Measurements from ENCODE around the gene OR2L8. TPM values are rescaled to one million over a fixed set of nuclear protein-coding genes. Genes with fewer than 3 reads are reported as not detected.
"Not testable (repeated sequence)": the region's sequence is repeated elsewhere in the genome, so short reads cannot be mapped to it uniquely, and the experiment has no call there.

Gene OR2L8
- total RNA-seq, 4 donors from 2014 or later, result 0.63 to 2.2 TPM; not detected in 2

DNA sequence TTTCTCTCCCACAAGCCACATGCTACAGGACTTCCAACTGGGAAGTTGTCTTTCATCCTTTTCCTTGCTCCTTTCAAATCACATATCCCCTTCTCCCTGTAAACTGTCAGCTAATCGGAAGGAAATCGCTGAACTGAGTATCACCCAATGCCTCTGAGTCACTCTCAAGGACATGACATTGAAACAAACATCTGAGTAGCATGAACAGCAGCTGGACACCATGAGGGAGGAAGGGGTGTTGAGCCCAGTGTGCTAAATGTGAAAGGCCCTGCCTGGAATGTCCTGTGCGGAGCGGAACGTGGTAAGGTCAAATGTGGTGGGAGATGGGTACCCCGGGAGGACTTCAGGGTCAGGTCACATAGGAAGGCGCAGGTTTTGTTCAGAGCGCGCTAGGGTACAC, 23.8 kb upstream of the OR2L8 start, which contains the start of gene OR2AJ1:
OR2AJ1 (plus strand) TSS at position 22 of the 400 bp plus-strand sequence. CDS start 8,880 bp downstream, outside the sequence.
- Histone ChIP-seq H3K27me3 (no peaks in the 10 kb centered on the region), H3K4me3 (no peak within 1 kb of the TSS), H3K36me3 (no peaks in the 10 kb centered on the region), H3K27ac (no peak within 1 kb of the TSS), H3K9me3 (no peaks in the 10 kb centered on the region), H3K4me1 (no peaks in the 10 kb centered on the region)
- DNase-seq (ENCODE audit: low spot score in 2 of 2), result no peak
- TF ChIP-seq EP300 (IDR thresholded peaks at IDR 0.05), result no peak
- no peak for TF ChIP-seq POLR2A (IDR thresholded peaks at IDR 0.05)
- TF ChIP-seq, protein P1, sequence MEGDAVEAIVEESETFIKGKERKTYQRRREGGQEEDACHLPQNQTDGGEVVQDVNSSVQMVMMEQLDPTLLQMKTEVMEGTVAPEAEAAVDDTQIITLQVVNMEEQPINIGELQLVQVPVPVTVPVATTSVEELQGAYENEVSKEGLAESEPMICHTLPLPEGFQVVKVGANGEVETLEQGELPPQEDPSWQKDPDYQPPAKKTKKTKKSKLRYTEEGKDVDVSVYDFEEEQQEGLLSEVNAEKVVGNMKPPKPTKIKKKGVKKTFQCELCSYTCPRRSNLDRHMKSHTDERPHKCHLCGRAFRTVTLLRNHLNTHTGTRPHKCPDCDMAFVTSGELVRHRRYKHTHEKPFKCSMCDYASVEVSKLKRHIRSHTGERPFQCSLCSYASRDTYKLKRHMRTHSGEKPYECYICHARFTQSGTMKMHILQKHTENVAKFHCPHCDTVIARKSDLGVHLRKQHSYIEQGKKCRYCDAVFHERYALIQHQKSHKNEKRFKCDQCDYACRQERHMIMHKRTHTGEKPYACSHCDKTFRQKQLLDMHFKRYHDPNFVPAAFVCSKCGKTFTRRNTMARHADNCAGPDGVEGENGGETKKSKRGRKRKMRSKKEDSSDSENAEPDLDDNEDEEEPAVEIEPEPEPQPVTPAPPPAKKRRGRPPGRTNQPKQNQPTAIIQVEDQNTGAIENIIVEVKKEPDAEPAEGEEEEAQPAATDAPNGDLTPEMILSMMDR (IDR thresholded peaks at IDR 0.05), result no peak
- WGBS, 2 donors, result 84 to 85% methylated on average over 9 of the region's 9 CpGs

DNA sequence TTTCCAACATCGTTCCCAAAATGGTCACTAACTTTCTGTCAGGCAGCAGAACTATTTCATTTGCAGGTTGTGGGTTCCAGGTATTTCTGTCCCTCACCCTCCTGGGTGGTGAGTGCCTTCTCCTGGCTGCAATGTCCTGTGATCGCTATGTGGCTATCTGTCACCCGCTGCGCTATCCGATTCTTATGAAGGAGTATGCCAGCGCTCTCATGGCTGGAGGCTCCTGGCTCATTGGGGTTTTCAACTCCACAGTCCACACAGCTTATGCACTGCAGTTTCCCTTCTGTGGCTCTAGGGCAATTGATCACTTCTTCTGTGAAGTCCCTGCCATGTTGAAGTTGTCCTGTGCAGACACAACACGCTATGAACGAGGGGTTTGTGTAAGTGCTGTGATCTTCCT, 14.7 kb upstream of the OR2L8 start:
- Histone ChIP-seq H3K4me1 (no peaks in the 10 kb centered on the region), H3K9me3 (peaks cover 0 to 6% (median 0%) of the 10 kb centered on the region in 4 donors), H3K4me3 (no peak overlapping the region), H3K27me3 (no peaks in the 10 kb centered on the region), H3K27ac (no peak overlapping the region), H3K36me3 (no peaks in the 10 kb centered on the region)
- no peak for DNase-seq (ENCODE audit: low spot score in 2 of 2)
- 96 to 97% methylated on average over 8 of the region's 8 CpGs for WGBS, 2 donors
- TF ChIP-seq POLR2A (IDR thresholded peaks at IDR 0.05) (no peak), EP300 (IDR thresholded peaks at IDR 0.05) (no peak)
- TF ChIP-seq, protein P1 (IDR thresholded peaks at IDR 0.05), result no peak

DNA sequence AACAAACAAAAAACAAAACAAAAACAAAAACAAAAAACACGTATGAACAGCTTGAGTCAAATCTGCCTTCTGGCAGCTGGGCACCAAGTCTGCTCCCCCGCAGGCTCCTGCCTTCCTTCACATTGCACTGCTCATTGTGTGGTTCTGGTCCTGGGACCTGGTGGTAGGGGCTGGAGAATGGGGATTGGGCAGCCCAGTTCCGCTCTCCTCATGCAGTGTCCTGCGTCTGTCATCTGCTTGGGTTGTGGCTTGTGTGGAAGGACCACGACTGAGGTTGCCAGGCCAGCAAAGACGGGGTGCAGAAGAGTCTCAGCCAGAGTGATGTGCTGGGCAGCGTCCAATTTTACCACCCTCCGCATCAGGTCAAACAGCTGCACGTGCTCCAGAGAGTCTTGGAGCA, 12.9 kb upstream of the OR2L8 start:
- Histone ChIP-seq H3K36me3 (no peaks in the 10 kb centered on the region), H3K27me3 (no peaks in the 10 kb centered on the region), H3K27ac (no peak overlapping the region), H3K4me1 (no peaks in the 10 kb centered on the region), H3K9me3 (peaks cover 0 to 6% (median 0%) of the 10 kb centered on the region in 4 donors), H3K4me3 (no peak overlapping the region)
- no peak for DNase-seq (ENCODE audit: low spot score in 2 of 2)
- TF ChIP-seq EP300 (IDR thresholded peaks at IDR 0.05) (no peak), POLR2A (IDR thresholded peaks at IDR 0.05) (no peak)
- TF ChIP-seq, protein P1 (IDR thresholded peaks at IDR 0.05), result no peak
- WGBS, 2 donors, result 94 to 96% methylated on average over 9 of the region's 9 CpGs

DNA sequence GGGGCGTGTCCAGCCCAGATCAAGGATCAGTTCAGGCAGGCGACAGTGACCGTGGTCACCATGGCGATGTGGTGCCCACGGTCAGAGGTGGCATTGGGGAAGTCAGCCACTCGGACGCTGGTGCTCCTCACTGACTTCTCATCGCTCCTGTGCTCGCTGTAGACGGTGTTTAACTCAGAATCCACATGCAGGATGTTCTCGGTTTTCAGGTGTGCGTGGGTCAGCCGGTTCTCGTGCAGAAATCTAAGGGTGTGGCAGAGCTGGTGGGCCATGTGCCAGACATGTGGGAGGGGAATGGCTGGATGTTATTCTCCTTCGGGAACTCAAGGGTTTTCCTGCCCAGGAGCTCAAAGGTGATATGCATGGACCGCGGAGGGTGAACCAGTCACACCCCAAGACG, 12.2 kb upstream of the OR2L8 start:
- no peak for DNase-seq (ENCODE audit: low spot score in 2 of 2)
- H3K36me3 ChIP-seq, result no peaks in the 10 kb centered on the region
- H3K9me3 ChIP-seq, result peaks cover 0 to 6% (median 0%) of the 10 kb centered on the region in 4 donors
- 93 to 96% methylated on average over 18 of the region's 18 CpGs for WGBS, 2 donors
- H3K27ac ChIP-seq, result no peak overlapping the region
- H3K4me3 ChIP-seq, result no peak overlapping the region
- TF ChIP-seq EP300 (IDR thresholded peaks at IDR 0.05), result no peak
- no peaks in the 10 kb centered on the region for H3K27me3 ChIP-seq
- no peaks in the 10 kb centered on the region for H3K4me1 ChIP-seq

DNA sequence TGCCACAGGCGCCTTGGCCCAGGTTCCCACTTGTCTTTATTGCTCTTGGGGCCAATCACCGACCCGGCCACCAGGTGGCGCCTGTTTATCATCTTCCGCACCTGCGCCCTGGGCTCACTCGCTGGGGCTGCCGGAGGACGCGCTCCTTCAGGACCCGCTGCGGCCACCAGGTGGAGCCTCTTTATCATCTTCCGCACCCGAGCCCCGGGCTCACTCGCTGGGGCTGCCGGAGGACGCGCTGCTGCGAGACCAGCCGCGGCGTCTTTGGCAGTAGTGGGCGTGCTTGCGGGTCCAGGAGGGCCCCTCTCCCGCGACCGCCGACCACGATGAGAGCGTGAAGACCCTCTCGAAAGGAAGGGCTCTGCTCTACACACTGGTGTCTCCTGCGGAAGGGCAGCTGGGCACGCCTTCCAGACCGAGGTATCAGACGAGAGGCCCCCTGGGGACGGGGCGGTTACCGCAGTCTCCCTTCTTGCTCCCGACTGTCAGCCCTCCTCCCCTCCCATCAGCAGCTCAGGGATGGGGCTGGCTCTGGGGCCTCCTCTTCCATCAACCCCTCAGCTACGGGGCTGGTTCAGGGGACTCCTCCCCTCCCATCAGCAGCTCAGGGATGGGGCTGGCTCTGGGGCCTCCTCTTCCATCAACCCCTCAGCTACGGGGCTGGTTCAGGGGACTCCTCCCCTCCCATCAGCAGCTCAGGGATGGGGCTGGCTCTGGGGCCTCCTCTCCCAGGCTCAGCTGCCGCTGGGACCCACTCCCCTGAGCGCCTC, 11.5 kb upstream of the OR2L8 start:
- WGBS, 2 donors, result 7% methylated on average over 16 to 28 of the region's 44 CpGs
- TF ChIP-seq, protein P1 (IDR thresholded peaks at IDR 0.05), result peak; percentile 27 to 80 (median 71)
- not testable (repeated sequence) for H3K4me1 ChIP-seq, H3K27ac ChIP-seq, H3K9me3 ChIP-seq, H3K27me3 ChIP-seq, H3K36me3 ChIP-seq
- peak; percentile 18 to 43 for DNase-seq (ENCODE audit: low spot score in 2 of 2)
- H3K4me3 ChIP-seq, result peak overlapping the region in 3 of 4 donors; percentile 28 to 47 (median 41)
